Large intestine (tissue), 12 donors: Measurements from ENCODE around the gene GPC5. TPM values are rescaled to one million over a fixed set of nuclear protein-coding genes. Genes with fewer than 3 reads are reported as not detected.
"Not testable (repeated sequence)": the region's sequence is repeated elsewhere in the genome, so short reads cannot be mapped to it uniquely, and the experiment has no call there.

Experiments
- DNase-seq, 2 donors: peaks; one replicate each; pipeline versions ENCODE4 v3.0.0 to v3.0.0-alpha.2; 2013
- H3K27ac ChIP-seq: one replicate; pipeline ENCODE4 v1.5.1; 2013; ENCODE audit warnings: low read length
- H3K27me3 ChIP-seq: 2 replicates; pipeline ENCODE4 v1.6.1; 2013; ENCODE audit warnings: low read length; ENCODE audit not compliant: control insufficient read depth, insufficient read depth
- H3K36me3 ChIP-seq: 2 replicates; pipeline ENCODE4 v1.6.1; 2013; ENCODE audit warnings: low read length; ENCODE audit not compliant: control insufficient read depth, insufficient read depth
- H3K4me1 ChIP-seq: one replicate; pipeline ENCODE4 v1.6.1; 2013; ENCODE audit warnings: low read length; ENCODE audit not compliant: control insufficient read depth, insufficient read depth
- H3K4me3 ChIP-seq: one replicate; pipeline ENCODE4 v1.5.1; 2013; ENCODE audit warnings: low read length
- H3K9me3 ChIP-seq: one replicate; pipeline ENCODE4 v1.6.1; 2013; ENCODE audit warnings: mild to moderate bottlenecking, low read depth, low read length, moderate library complexity; ENCODE audit not compliant: control insufficient read depth
- WGBS: methylation state at CpG from one replicate; pipeline ENCODE4 v1.1.5; 2013; ENCODE audit warnings: low lambda C conversion rate; ENCODE audit not compliant: insufficient coverage; 5-methylcytosine and 5-hydroxymethylcytosine counted together
- long read RNA-seq, 11 donors: transcript quantifications; one replicate each; lab custom pipeline, GENCODE V29; 2026
- polyA plus RNA-seq: library from polyadenylated mRNA; unstranded; fragments of 120-200 nt; gene quantifications from one replicate; pipeline ENCODE4 v1.2.1, GENCODE V29; 2013

The GPC5 gene
- 0.42 TPM for polyA plus RNA-seq
- long read RNA-seq, donor 1, result 0 reads
- long read RNA-seq, donor 2, result 0 reads
- long read RNA-seq, donor 3, result 0 reads
- long read RNA-seq, donor 4, result 0 reads
- long read RNA-seq, donor 5, result 0 reads
- long read RNA-seq, donor 6, result 0 reads
- long read RNA-seq, donor 7, result 0 reads
- long read RNA-seq, donor 8, result 0 reads
- long read RNA-seq, donor 9, result 0 reads
- long read RNA-seq, donor 10, result 0 reads
- long read RNA-seq, donor 11, result 0 reads

- WGBS, result 0% methylated on average over 3 of the region's 76 CpGs
- H3K27ac ChIP-seq, result no peak within 1 kb of the TSS
- H3K27me3 ChIP-seq, result peaks cover 56% of the 10 kb centered on the region
- DNase-seq, result peak; percentile 43 to 74
- H3K4me1 ChIP-seq, result peaks cover 9% of the 10 kb centered on the region
- H3K9me3 ChIP-seq, result peaks cover 7% of the 10 kb centered on the region
- H3K4me3 ChIP-seq, result peak within 1 kb of the TSS; percentile 51
- no peaks in the 10 kb centered on the region for H3K36me3 ChIP-seq
Observed at GRCh38 chr13:91398413-91399188, at the start of gene GPC5. Gene GPC5 (plus strand): TSS chr13:91398621.

GRCh38 chr13:91348906-91349435 lies 49.5 kb upstream of the GPC5 start:
- Histone ChIP-seq H3K27me3 (no peaks in the 10 kb centered on the region), H3K9me3 (no peaks in the 10 kb centered on the region), H3K36me3 (peaks cover 22% of the 10 kb centered on the region), H3K4me3 (peak overlapping the region; percentile 55), H3K27ac (peak overlapping the region; percentile 66), H3K4me1 (peaks cover 13% of the 10 kb centered on the region)
- 0% methylated on average over 1 of the region's 46 CpGs for WGBS
- DNase-seq, result peak; percentile 91 to 95

- H3K9me3 ChIP-seq, result no peaks in the 10 kb centered on the region
- no CpG with 5 or more reads among the region's 5 CpGs for WGBS
- H3K27me3 ChIP-seq, result no peaks in the 10 kb centered on the region
- H3K27ac ChIP-seq, result no peak overlapping the region
- H3K4me1 ChIP-seq, result peaks cover 14% of the 10 kb centered on the region
- DNase-seq, result no peak
- peaks cover 29% of the 10 kb centered on the region for H3K36me3 ChIP-seq
- peak overlapping the region; percentile 55 for H3K4me3 ChIP-seq
Observed at GRCh38 chr13:91349992-91350911, 48.2 kb upstream of the GPC5 start.

- H3K9me3 ChIP-seq, result no peaks in the 10 kb centered on the region
- no peak overlapping the region for H3K4me3 ChIP-seq
- no peak overlapping the region for H3K27ac ChIP-seq
- 86% methylated on average over 1 of the region's 5 CpGs for WGBS
- H3K36me3 ChIP-seq, result peaks cover 34% of the 10 kb centered on the region
- no peak for DNase-seq
- peaks cover 14% of the 10 kb centered on the region for H3K4me1 ChIP-seq
- H3K27me3 ChIP-seq, result no peaks in the 10 kb centered on the region
Observed at GRCh38 chr13:91351123-91351522, 47.3 kb upstream of the GPC5 start.

- DNase-seq, result no peak
- no CpG with 5 or more reads among the region's 2 CpGs for WGBS
- no peak overlapping the region for H3K4me3 ChIP-seq
- no peak overlapping the region for H3K27ac ChIP-seq
- peaks cover 14% of the 10 kb centered on the region for H3K4me1 ChIP-seq
- peaks cover 34% of the 10 kb centered on the region for H3K36me3 ChIP-seq
- H3K27me3 ChIP-seq, result no peaks in the 10 kb centered on the region
- H3K9me3 ChIP-seq, result no peaks in the 10 kb centered on the region
Observed at GRCh38 chr13:91351980-91352379, 46.4 kb upstream of the GPC5 start.

- H3K27me3 ChIP-seq, H3K27ac ChIP-seq, DNase-seq, H3K4me3 ChIP-seq, H3K9me3 ChIP-seq: not testable (repeated sequence)
- Histone ChIP-seq H3K36me3 (peaks cover 34% of the 10 kb centered on the region), H3K4me1 (peaks cover 14% of the 10 kb centered on the region)
- WGBS, result 33% methylated on average over 1 of the region's 7 CpGs
Observed at GRCh38 chr13:91352891-91353290, 45.5 kb upstream of the GPC5 start.

- no CpG with 5 or more reads among the region's 1 CpG for WGBS
- H3K27ac ChIP-seq, result no peak overlapping the region
- no peak for DNase-seq
- H3K9me3 ChIP-seq, result no peaks in the 10 kb centered on the region
- H3K4me1 ChIP-seq, result peaks cover 14% of the 10 kb centered on the region
- H3K36me3 ChIP-seq, result peaks cover 34% of the 10 kb centered on the region
- no peak overlapping the region for H3K4me3 ChIP-seq
- no peaks in the 10 kb centered on the region for H3K27me3 ChIP-seq
Observed at GRCh38 chr13:91353494-91353893, 44.9 kb upstream of the GPC5 start.

GRCh38 chr13:91355099-91355825 lies 43.2 kb upstream of the GPC5 start:
- no peaks in the 10 kb centered on the region for H3K27me3 ChIP-seq
- peaks cover 30% of the 10 kb centered on the region for H3K36me3 ChIP-seq
- H3K4me3 ChIP-seq, result no peak overlapping the region
- 100% methylated on average over 1 of the region's 6 CpGs for whole genome bisulfite sequencing
- DNase-seq, result no peak
- no peak overlapping the region for H3K27ac ChIP-seq
- no peaks in the 10 kb centered on the region for H3K9me3 ChIP-seq
- H3K4me1 ChIP-seq, result peaks cover 14% of the 10 kb centered on the region

GRCh38 chr13:91355826-91356710 lies 42.4 kb upstream of the GPC5 start:
- H3K27me3 ChIP-seq, result no peaks in the 10 kb centered on the region
- peaks cover 23% of the 10 kb centered on the region for H3K36me3 ChIP-seq
- no peak for DNase-seq
- H3K4me3 ChIP-seq, result no peak overlapping the region
- peaks cover 7% of the 10 kb centered on the region for H3K4me1 ChIP-seq
- 86% methylated on average over 2 of the region's 6 CpGs for WGBS
- H3K27ac ChIP-seq, result no peak overlapping the region
- H3K9me3 ChIP-seq, result no peaks in the 10 kb centered on the region
